ENCODE data around the gene PIGM.
"Not testable (repeated sequence)": the region's sequence is repeated elsewhere in the genome, so short reads cannot be mapped to it uniquely, and the experiment has no call there.

The PIGM gene

DNA sequence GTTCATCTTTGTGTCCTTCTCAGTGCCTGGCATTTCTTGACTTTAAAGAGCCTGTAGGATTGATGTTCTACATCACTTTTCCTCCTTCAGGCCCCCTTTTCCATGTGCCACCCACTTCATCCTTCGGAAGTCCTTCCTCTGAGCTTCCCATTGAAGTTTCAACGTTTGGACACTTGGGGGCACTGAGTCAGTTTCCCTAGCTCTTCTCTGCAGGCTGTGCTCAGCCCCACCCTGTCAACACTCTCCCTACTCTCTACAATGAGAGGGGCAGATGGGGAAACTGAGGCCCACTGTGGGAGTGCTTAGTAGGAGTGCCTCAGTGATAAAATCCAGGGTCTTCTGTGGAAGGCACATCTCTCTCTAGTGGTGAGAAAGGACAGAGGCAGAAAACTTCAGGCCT, 26.3 kb upstream of the PIGM start:
- no peak for DNase-seq

DNA sequence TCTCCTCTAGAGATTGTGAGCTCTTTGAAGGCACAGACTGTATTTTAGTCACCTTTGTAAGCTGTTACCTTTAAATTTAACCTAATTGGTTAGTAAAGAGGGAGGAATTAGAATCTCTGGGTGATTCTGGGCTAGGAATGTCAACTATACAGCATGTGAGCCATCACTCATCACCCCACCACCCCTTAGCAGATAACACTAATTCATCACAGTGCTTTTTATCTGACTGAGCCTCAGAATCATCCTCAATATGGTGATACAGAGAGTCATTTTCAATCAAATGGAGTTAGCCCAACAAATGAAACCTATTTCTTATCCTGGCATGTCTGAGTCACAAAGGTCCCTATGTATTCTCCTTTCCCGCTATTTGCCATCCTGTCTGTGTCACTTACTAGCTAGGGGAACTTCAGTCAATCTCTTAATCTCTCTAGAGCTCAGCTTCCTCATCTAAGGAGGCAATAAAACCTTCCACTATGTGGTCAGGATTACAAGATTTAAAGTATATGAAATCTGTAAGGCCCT, 24.9 kb upstream of the PIGM start:
- DNase-seq: no peak

DNA sequence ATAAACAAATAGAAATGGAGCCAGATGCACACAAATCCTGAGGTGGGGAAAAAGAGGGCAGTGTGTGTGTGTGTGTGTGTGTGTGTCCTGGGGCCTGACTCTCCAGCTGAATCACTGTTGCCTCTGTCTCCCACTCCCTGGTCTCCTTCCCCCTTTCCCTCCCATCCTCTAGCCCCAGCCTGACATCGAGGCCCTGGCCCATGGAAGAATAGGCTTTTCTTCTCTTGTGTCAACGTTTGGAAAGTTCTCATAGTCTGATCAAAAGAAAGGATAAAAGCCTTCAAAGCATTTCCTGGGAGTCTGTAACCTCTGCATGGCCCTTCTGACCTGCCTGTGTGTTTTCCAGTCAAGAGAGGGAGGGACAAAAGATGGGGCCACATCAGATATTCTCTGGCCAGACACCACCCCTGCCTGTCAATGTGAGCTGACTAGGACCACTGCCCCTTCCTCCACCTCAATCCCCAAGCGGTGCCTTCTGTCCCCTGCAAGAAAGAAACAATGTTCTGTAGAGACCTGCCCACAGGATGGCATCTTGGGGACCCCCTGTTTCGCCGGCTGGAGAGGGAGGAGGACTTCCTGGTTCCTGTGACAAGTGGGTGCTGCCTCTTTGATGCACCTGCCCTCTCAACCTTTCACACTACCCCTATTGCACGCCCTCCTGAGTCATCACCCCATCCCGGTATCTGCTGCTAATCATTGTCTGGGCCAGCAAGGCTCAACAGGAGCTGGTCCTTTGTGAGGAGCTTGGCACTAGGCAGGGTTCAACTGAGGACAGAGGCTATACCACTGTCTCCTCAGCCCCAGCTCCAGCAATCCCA, 22.0 kb upstream of the PIGM start:
- no peak for DNase-seq

DNA sequence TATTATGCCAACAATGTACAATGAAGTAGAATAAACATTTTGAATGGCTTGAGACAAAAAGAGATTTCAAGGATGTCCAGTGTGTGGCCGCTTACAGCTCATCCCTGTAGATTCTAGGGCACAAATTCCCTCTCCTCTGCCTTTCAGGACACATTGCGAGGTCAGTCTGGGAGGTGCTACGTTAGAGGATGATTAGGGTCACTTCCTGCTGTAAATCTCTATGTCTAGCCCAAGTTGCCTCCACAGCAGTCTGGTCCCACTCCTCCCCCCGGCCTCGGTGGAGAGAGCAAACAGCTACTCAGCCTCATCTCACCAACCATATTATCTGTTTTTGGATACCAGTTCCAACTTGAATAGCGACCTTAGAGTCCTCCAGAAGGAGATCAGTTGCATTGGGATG, 21.1 kb upstream of the PIGM start:
- no peak for DNase-seq

DNA sequence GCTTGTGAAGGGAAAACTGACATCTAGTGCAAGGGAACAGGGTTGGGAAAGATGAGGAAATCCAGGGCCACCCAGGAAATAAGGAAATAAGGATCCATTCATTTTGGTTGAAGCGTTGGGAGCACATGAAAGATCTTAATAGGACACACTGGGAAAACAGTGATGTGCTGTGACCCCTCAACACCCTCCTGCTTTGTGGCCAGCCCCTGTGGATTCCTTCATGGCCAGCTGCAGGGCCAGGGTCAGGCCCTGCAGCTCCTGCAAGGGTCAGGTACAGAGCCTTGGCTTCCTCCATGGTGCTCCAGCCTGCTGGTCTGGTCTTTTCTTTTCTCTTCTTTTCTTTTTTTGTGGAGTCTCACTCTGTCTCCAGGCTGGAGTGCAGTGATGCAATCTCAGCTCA, 18.8 kb upstream of the PIGM start:
- no peak for DNase-seq

DNA sequence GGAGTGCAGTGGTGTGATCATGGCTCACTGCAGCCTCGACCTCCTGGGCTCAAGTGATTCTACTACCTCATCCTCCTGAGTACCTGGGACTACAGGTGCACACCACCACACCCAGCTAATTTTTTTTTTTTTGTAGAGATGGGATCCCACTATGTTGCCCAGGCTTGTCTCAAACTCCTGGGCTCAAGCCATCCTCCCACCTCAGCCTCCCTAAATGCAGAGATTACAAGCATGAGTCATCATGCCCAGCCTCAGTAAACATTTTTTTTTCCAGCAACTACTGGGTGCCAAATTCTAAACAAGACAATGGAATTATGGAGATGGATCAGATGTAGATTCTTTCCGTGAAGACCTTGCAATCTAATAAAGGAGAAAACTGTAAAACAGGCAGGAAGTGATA, 18.4 kb upstream of the PIGM start:
- not testable (repeated sequence) for DNase-seq

DNA sequence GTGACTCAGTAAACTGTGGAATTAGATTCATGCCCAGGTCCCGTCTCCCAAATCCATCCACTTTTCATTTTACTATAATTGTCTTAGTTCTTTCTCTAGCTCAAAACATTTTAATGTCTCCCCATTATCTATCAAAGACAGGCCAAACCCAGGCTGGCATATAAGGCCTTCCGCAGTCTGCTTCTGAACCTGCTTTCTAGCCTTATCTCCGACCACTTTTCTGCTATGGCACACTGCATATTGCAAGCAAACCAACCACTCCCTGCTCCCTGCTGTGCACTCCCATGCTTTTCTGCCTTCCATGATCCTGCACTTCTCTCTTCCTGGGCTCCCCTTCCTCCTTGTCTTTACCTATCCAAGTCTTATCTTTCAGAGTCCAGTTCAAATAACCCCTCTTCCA, 17.3 kb upstream of the PIGM start:
- DNase-seq: no peak

DNA sequence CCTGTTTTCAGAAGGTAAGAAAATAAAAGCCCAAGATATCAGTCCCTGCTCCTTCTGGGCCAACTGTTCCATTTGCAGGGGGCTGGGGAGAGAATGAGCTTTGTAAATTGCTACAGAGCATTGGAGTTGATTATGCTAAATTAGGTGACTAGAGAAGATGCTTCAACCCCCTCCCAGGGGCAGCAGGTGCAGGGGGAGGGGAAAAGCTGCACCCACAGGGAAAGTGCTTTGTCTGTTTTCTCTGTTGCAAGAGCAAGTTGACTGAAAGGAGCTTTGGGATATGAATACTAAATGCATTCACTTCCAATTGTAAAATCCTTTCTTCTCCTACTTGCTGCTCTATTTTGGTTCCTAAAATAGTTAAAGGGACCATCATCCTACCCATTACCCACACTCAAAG, 16.5 kb upstream of the PIGM start:
- DNase-seq: no peak

DNA sequence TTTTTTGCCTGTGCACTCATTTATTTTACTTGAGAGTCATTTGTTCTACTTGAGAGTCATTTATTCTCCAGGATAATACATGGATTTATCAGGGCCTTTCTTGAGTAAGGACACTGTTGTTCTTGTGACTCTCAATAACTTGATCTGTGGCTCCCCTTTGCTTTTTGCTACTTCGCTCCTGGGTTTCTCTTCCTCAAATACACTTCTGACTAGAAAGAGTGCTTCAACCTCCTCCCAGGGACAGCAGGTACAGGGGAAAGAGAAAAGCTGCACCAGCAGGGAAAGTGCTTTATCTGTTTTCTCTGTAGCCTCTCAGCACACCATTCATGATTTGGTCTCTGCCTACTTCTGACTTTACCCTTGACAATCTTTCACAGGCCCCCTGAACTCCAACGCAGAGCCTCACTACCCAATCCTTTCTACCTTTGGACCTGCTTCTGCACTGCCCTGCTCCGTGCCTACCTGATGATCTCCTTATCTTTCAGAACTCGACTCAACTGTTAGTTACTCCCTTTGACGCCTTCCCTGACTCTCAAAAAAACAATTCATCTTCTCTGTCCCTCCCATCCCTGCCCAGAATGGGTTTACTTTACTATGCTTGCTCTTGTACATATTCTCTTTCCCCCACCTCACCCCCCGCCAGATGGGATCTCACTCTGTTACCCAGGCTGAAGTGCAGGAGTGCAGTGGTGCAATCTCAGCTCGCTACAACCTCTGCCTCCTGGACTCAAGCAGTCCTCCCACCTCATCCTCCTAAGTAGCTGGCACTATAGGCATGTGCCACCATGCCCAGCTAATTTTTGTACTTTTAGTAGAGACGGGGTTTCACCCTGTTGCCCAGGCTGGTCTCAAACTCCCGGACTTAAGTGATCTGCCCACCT, 15.6 kb upstream of the PIGM start:
- no peak for DNase-seq

DNA sequence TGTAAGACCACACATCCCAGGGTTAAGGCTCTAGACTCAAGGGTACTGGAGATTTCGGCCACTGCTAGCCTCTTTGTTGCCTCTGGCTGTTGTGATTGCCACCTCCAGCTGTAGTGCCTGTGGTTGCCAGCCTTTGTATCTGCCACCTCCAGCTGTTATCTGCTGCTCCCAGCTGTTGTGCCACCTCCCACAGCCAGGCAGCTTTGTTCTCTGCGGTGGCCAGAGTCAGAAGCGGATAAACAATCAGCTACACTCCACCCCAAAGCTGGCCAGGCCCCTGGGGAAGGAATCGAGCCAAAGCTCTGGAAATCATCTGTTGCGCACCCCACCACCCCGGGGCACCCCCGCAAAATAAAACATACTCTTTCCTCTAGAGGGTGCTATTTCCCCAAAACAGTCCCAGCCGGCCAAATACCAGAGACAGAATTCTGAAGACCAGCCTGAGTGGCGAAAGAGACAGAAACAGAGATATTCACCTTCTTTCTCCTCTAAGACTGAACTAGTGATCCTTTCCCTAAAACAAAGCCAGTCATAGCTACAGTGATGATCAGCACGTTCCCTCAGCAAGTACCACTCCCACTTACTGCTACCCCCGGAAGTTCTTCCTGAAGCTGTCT, 14.8 kb upstream of the PIGM start:
- peak; percentile 53 for DNase-seq

DNA sequence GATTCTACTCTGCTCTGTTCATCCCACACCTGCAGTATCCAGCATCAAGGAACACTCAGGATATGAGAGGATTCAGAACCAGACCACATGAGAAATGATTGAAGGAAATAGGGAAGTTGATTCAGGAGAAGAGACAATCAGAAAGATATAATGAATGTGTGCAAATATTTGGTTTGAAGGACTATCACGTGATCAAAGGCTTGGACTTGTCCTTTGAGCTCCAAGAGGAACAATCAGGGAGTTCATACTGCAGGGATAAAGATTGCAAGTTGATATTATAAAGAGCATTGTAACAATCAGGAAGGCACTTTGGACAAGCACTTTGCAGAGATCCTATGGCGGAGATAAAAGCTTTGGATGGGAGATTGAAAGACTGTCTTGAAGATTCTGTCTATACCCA, 13.9 kb upstream of the PIGM start:
- DNase-seq: no peak

DNA sequence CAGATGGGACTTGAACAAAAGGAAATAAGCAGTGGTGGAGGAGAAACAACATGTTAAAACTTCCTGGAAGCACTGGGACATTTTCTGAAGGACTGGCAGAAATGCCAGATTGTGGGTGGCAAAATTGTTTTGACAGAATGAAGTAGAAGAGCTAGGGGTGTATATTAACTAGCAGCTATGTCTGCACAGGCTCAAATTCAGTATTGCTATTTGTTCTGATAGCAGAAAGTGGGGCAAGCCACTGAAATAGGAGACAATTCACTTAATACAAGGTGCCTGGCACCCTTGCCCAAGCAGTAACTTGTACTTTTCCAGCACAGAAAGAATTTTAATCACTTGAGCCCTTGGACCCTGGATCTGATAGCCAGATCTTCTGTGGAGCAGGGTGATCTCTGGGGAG, 11.8 kb upstream of the PIGM start:
- no peak for DNase-seq

DNA sequence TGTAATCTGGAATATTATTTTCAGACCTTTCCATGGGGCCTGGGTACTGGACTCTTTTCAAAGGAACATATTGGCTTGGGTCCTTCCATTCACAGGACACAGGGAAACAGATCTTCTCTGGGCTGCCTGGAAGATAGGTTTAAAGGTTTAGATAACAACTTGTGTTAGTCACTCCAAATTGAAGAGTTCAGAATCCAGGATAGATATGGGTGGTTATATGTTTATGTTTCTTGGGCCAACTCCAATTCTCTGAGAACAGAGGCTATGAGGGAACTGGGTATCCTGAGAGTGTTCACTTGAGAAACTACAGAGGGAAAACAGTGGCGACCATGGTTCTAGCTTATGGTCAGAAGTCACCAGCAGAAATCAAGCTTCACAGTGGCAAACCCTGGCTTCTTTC, 8.7 kb upstream of the PIGM start:
- DNase-seq: no peak

DNA sequence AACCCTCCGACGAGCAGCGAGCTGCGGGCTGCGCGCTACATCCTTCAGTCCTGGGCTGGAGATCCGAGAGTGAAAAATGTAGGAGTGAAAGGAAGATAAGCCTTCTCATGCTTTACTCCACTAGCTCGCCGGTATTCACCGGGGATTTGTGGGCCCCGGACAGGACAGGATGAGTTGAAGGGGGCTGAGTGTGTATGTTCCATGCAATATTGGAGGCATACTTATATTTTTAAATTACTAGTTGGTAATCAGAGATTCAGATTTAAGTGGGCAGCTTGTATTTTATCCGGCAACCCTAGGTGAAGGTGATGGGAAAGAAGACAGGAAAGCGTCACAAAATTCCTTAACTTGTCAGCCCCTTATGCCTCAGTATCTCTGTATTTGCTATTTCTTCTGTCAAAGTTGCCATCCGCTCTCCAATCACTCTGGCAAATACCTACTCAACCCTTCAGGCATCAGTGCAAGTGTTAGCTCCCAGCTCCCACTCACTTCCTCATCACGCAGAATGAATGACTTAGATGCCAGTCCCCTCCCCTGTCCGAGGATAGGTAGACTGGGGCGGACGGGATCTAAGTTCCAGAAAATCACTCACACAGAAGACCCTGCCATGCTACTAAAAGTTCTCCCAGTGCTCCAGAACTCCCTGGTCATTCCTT, 503 bp upstream of the PIGM start:
- peak; percentile 24 for DNase-seq

DNA sequence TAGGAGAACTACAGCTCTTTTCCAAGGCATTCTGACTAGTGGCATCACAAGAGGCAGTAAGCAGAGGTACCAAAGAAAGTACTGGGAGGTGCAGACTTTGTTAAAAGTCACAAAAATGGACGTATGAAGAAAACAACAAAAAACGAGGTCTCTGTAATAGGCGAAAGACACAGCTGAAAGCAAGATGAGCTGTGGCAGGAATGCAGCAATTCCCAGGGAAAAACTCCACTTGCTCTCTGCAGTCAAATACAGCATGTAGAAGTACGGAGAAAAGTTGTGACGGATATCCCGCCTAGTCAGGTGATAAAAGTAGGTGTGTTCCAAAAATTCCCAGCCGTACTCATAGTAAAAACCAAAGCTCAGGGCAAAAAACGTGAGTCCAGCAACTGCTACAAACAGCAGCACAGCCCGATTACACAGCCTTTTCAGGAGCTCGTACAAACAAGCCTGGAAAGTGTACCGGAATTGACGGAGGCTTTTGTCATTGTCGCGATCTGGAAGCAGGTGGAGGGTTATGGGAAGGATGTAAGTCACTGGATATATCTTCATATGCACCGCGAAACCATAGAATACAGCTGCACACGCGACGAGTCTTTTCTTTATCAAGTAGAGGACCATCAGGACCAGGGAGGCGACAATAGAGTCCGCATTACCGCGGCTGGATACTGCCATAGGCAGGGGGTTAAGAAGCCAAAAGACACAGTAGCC, 979 bp downstream of the PIGM start:
- DNase-seq: no peak

DNA sequence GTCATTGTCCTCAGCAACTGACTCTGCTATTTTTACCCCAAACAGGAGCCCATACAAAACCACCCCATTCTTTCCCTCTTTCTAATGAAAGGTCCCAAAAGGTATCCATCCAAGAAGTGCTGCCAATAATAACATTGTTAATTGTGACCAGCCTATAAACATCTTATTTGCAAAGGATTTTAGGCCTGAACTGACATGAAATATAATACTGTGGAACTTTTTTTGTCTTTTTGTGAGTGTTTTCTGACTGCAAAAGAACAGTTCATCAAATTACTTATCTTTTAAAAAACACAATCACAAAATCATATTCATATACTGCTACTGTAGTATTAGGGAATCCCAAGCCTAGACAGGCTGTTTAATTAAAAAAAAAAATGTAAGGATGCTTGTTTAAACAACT, 3.4 kb downstream of the PIGM start:
- DNase-seq: no peak

DNA sequence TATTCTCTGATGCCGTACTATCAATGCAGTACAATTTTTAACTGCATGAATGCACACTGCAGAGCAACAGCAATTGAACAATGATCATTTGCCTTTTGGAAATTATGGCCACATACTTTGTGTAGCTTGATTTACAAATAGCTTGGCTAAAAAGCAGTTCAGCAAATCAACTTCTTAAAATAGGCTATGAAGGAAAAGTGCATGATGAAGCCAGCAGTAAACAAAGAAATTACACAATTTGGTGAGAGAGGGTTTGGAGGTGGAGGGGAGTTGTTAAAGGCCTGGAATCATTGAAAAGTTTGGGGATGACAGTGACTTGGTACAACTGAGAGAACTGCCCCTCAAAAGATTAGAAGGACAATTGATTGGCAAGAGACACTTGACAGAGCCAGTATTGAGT, 6.5 kb downstream of the PIGM start:
- no peak for DNase-seq

DNA sequence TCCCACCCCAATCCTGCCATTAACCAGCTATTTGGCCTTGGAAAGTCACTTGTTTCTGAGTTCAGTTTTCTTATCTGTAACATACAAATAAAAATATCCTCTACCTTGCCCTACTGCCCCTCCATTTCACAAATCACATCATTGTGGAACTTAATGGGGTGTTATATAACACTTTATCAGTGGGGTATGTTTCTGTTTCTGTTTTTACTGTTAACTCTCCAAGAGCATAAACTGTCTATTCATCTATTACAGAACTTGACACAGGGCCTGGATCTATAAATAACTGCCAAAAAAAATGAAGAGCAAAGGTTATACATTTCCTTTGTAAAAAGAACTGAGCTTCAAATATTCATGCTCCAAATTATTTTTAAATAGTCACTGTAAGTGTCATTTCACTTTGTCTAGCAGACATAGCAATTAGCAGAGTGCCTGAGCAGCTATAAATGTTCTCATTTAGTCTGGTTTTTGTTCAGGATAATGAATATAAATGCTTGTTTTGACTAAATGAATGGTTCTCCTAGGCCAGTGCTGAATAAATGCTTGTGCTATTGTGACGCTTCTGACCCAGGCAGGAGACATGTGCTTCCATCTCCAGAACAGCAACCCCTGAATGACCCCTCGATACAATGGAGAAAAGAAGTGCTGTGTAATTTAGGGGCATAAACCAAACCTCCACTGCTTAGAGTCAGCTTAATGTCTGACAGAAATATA, 7.4 kb downstream of the PIGM start:
- DNase-seq: no peak

DNA sequence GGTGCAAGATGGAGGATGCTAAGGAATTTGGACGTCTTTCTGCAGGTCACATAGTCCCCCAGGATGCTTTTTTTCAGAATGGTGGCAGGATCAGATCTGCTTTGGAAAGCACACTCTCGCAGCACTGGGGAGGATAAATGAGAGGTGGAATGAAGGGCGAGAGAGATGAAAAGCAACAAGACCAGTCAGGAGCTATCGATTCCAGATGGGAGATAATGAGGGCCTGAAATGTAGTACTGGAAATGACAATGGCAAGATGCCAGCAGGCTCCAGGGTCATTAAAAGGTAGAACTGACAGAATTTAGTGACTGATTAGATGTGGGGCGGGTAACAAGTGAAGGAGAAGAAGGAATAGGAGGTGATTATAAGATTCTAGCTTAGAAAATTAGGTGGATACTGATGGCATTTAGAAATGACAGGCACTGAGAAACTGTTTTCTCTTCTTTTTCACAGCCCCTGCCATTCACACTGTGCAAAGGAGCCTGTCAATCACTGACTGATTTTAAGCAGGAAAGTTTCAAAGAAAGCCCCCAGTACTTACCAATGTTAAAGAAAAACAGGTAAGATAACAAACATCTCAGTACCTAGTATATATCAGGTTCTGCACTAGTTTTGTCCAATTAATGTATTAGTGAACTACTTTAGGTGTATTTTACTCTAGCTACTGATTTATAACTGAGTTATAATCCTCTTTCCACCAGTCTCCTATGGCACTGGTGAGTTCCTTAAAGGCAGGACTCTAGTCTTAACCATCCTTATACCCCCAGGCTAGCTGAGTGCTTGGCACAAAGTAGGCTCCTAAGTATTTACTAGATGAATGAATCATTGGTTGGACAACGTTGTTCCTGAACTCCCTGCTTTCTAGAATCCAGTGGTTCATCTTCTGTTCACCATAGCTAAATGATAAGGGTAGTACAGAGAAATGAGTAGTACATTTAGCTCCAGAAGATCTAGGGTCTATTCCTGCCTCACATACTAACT, 9.2 kb downstream of the PIGM start:
- no peak for DNase-seq

DNA sequence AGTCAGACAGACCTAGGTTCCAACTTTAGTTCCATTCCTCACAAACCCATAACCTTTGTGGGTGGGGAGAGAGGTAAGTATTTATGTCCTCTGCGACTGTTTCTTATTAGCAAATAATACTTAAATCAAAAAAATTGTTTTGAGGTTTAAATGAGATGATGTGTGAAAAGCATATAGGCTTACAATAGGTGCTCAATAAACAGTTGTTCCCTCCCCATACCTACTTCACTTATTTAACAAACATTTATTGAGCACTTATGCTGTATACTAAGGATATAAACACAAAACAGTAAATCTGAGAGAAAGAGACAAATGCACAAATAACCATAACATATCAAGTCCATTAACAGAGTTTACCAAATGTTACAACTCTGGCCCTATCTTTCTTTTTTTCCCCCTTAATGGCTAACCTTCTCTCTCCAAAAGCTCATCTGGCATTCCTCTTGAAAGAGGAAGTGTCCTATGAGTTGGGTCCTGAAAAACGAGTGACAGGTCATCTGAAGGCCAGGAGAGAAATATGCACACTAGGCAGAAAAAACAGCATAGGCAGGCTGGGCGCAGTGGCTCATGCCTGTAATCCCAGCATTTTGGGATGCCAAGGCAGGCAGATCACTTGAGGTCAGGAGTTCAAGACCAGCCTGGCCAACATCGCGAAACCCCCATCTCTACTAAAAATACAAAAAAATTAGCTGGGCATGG, 10.3 kb downstream of the PIGM start:
- no peak for DNase-seq

Measured in activated CD4-positive, alpha-beta T cell treated with anti-CD3 and anti-CD28 coated beads for 48 hours (primary cell).